HFF-Myc (cell line): ENCODE results near the gene KIF23.
A peak's percentile ranks its signal among the peaks of the same experiment; 100 is the strongest.

Experiments
- DNase-seq: peaks from one replicate; pipeline ENCODE4 v3.0.0-alpha.2; 2011; ENCODE audit warnings: low read depth; ENCODE audit errors: extremely low read depth
- H3K4me3 ChIP-seq: replicated peaks from 2 replicates; pipeline ENCODE4 v1.5.1; 2011; ENCODE audit warnings: low read depth, mild to moderate bottlenecking, control low read depth, low read length
- CTCF ChIP-seq: IDR thresholded peaks from 2 replicates; pipeline ENCODE4 v1.5.1; 2012; ENCODE audit warnings: mild to moderate bottlenecking, low read depth, low read length, control low read depth; ENCODE audit errors: missing control alignments

Gene KIF23

GRCh38 chr15:69394556-69395282 is 19.4 kb upstream of the KIF23 start:
- peak; percentile 45 for DNase-seq
- H3K4me3 ChIP-seq = no peak overlapping the region
- peak; percentile 92 for TF ChIP-seq CTCF

- TF ChIP-seq CTCF = no peak
- H3K4me3 ChIP-seq = no peak overlapping the region
- no peak for DNase-seq
Observed at GRCh38 chr15:69395460-69395859, 18.7 kb upstream of the KIF23 start.

- no peak for DNase-seq
- H3K4me3 ChIP-seq = no peak overlapping the region
- TF ChIP-seq CTCF = no peak
Observed at GRCh38 chr15:69395991-69396390, 18.2 kb upstream of the KIF23 start.

GRCh38 chr15:69398491-69398891 is 15.7 kb upstream of the KIF23 start:
- TF ChIP-seq CTCF = no peak
- DNase-seq = no peak
- no peak overlapping the region for H3K4me3 ChIP-seq

- DNase-seq = no peak
- no peak for TF ChIP-seq CTCF
- H3K4me3 ChIP-seq = no peak overlapping the region
Observed at GRCh38 chr15:69400850-69401249, 13.3 kb upstream of the KIF23 start.

GRCh38 chr15:69402816-69403215 is 11.3 kb upstream of the KIF23 start:
- DNase-seq = no peak
- no peak overlapping the region for H3K4me3 ChIP-seq
- TF ChIP-seq CTCF = no peak

GRCh38 chr15:69403594-69403993 is 10.6 kb upstream of the KIF23 start:
- no peak for TF ChIP-seq CTCF
- H3K4me3 ChIP-seq = no peak overlapping the region
- peak; percentile 73 for DNase-seq
